Measurements from ENCODE around the gene TRPV3.
"Not testable (repeated sequence)": the region's sequence is repeated elsewhere in the genome, so short reads cannot be mapped to it uniquely, and the experiment has no call there.

The TRPV3 gene

GRCh38 chr17:3472137-3472536 is 85.5 kb downstream of the TRPV3 start:
- Histone ChIP-seq H3K9me3 (ENCODE audit: insufficient read depth, low read length, severe bottlenecking) (no peaks in the 10 kb centered on the region), H3K9ac (ENCODE audit: low read depth, low read length) (no peak overlapping the region), H3K27ac (ENCODE audit: low read length) (no peak overlapping the region), H3K36me3 (ENCODE audit: insufficient read depth, low read length) (no peaks in the 10 kb centered on the region), H3K4me2 (ENCODE audit: insufficient read depth, low read length) (no peak overlapping the region), H3K4me1 (ENCODE audit: insufficient read depth, low read length) (no peaks in the 10 kb centered on the region), H3K27me3 (ENCODE audit: insufficient read depth, low read length, poor library complexity) (peaks cover 7% of the 10 kb centered on the region), H3K4me3 (ENCODE audit: low read depth in 1 of 2, low read length in 2 of 2) (no peak overlapping the region), H4K20me1 (ENCODE audit: insufficient read depth, low read length) (no peaks in the 10 kb centered on the region), H2AFZ (ENCODE audit: low read depth, low read length) (no peak overlapping the region), H3K79me2 (ENCODE audit: insufficient read depth, low read length) (no peaks in the 10 kb centered on the region)
- TF ChIP-seq EZH2 (IDR thresholded peaks at IDR 0.05; ENCODE audit: borderline replicate concordance, low read depth, low read length, severe bottlenecking) (no peak), CTCF (IDR thresholded peaks at IDR 0.05; ENCODE audit: borderline replicate concordance, extremely low read depth, low read length, poor library complexity, severe bottlenecking) (no peak)
- DNase-seq: no peak
- ATAC-seq (ENCODE audit: insufficient read depth, low read depth): no peak

GRCh38 chr17:3471599-3471998 is 86.0 kb downstream of the TRPV3 start, which contains the start of gene SPATA22:
Gene SPATA22 (minus strand): TSS chr17:3471819. CDS start chr17:3469325, 2,494 bp downstream.
- no peak within 1 kb of the TSS for H3K9ac ChIP-seq (ENCODE audit: low read depth, low read length)
- no peaks in the 10 kb centered on the region for H4K20me1 ChIP-seq (ENCODE audit: insufficient read depth, low read length)
- no peak within 1 kb of the TSS for H3K27ac ChIP-seq (ENCODE audit: low read length)
- H3K4me1 ChIP-seq (ENCODE audit: insufficient read depth, low read length): no peaks in the 10 kb centered on the region
- no peaks in the 10 kb centered on the region for H3K79me2 ChIP-seq (ENCODE audit: insufficient read depth, low read length)
- TF ChIP-seq CTCF (IDR thresholded peaks at IDR 0.05; ENCODE audit: borderline replicate concordance, extremely low read depth, low read length, poor library complexity, severe bottlenecking) (no peak), EZH2 (IDR thresholded peaks at IDR 0.05; ENCODE audit: borderline replicate concordance, low read depth, low read length, severe bottlenecking) (no peak)
- H2AFZ ChIP-seq (ENCODE audit: low read depth, low read length): no peak within 1 kb of the TSS
- DNase-seq (no peak), ATAC-seq (ENCODE audit: insufficient read depth, low read depth) (no peak)
- no peaks in the 10 kb centered on the region for H3K36me3 ChIP-seq (ENCODE audit: insufficient read depth, low read length)
- H3K4me2 ChIP-seq (ENCODE audit: insufficient read depth, low read length): no peak within 1 kb of the TSS
- H3K27me3 ChIP-seq (ENCODE audit: insufficient read depth, low read length, poor library complexity): peaks cover 9% of the 10 kb centered on the region
- no peak within 1 kb of the TSS for H3K4me3 ChIP-seq (ENCODE audit: low read depth in 1 of 2, low read length in 2 of 2)
- no peaks in the 10 kb centered on the region for H3K9me3 ChIP-seq (ENCODE audit: insufficient read depth, low read length, severe bottlenecking)

GRCh38 chr17:3469529-3469928 is 88.1 kb downstream of the TRPV3 start:
- ATAC-seq (ENCODE audit: insufficient read depth, low read depth) (no peak), DNase-seq (no peak)
- TF ChIP-seq CTCF (IDR thresholded peaks at IDR 0.05; ENCODE audit: borderline replicate concordance, extremely low read depth, low read length, poor library complexity, severe bottlenecking): no peak
- TF ChIP-seq EZH2 (IDR thresholded peaks at IDR 0.05; ENCODE audit: borderline replicate concordance, low read depth, low read length, severe bottlenecking): no peak
- H3K9ac ChIP-seq (ENCODE audit: low read depth, low read length): no peak overlapping the region
- H3K36me3 ChIP-seq (ENCODE audit: insufficient read depth, low read length): no peaks in the 10 kb centered on the region
- no peak overlapping the region for H3K27ac ChIP-seq (ENCODE audit: low read length)
- H3K4me3 ChIP-seq (ENCODE audit: low read depth in 1 of 2, low read length in 2 of 2): no peak overlapping the region
- H3K27me3 ChIP-seq (ENCODE audit: insufficient read depth, low read length, poor library complexity): peaks cover 9% of the 10 kb centered on the region
- H4K20me1 ChIP-seq (ENCODE audit: insufficient read depth, low read length): no peaks in the 10 kb centered on the region
- H3K79me2 ChIP-seq (ENCODE audit: insufficient read depth, low read length): no peaks in the 10 kb centered on the region
- H3K4me2 ChIP-seq (ENCODE audit: insufficient read depth, low read length): no peak overlapping the region
- no peaks in the 10 kb centered on the region for H3K4me1 ChIP-seq (ENCODE audit: insufficient read depth, low read length)
- H2AFZ ChIP-seq (ENCODE audit: low read depth, low read length): no peak overlapping the region
- no peaks in the 10 kb centered on the region for H3K9me3 ChIP-seq (ENCODE audit: insufficient read depth, low read length, severe bottlenecking)

- not testable (repeated sequence) for H3K4me2 ChIP-seq (ENCODE audit: insufficient read depth, low read length); H3K4me3 ChIP-seq (ENCODE audit: low read depth in 1 of 2, low read length in 2 of 2); H3K36me3 ChIP-seq (ENCODE audit: insufficient read depth, low read length); H3K9ac ChIP-seq (ENCODE audit: low read depth, low read length); H3K27ac ChIP-seq (ENCODE audit: low read length); H4K20me1 ChIP-seq (ENCODE audit: insufficient read depth, low read length); H3K4me1 ChIP-seq (ENCODE audit: insufficient read depth, low read length); H3K9me3 ChIP-seq (ENCODE audit: insufficient read depth, low read length, severe bottlenecking); H2AFZ ChIP-seq (ENCODE audit: low read depth, low read length); H3K79me2 ChIP-seq (ENCODE audit: insufficient read depth, low read length); DNase-seq; ATAC-seq (ENCODE audit: insufficient read depth, low read depth); H3K27me3 ChIP-seq (ENCODE audit: insufficient read depth, low read length, poor library complexity)
Observed at GRCh38 chr17:3466355-3466754, 91.3 kb downstream of the TRPV3 start.

Measured in DND-41 (cell line).